ENCODE measurements around the gene DCTN5.

The DCTN5 gene

DNA sequence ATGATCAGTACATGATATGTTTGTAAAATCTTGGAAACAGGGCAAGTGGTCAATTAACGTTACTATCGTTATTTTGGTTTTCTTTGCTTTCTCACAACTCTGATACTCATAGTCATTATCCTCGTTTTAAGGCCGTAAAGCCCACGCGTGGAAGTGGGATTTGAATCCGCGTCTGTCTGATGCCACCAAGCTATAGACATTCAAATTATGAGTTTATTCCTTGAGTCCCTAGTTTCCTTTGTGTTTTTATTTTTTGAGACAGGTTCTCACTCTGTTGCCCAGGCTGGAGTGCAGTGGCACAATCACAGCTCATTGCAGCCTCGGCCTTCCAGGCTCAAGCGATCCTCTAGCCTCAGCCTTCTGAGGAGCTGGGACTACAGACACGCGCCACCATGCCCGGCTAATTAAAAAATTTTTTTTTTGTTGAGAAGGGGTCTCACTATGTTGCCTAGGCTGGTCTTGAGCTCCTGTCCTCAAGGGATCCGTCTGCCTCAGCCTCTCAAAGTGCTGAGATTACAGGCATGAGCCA, 1.0 kb downstream of the DCTN5 start:
- Histone ChIP-seq H3K27ac (ENCODE audit: low read length) (peak overlapping the region; percentile 90), H3K79me2 (ENCODE audit: insufficient read depth, low read length) (peaks cover 88% of the 10 kb centered on the region), H3K9ac (ENCODE audit: low read depth, low read length) (peak overlapping the region; percentile 79), H3K9me3 (ENCODE audit: insufficient read depth, low read length, severe bottlenecking) (no peaks in the 10 kb centered on the region), H4K20me1 (ENCODE audit: insufficient read depth, low read length) (peaks cover 9% of the 10 kb centered on the region), H3K36me3 (ENCODE audit: insufficient read depth, low read length) (peaks cover 59% of the 10 kb centered on the region), H3K4me3 (ENCODE audit: low read depth in 1 of 2, low read length in 2 of 2) (peak overlapping the region; percentile 79 to 91; a peak in 3 of 4 replicates), H3K4me2 (ENCODE audit: insufficient read depth, low read length) (peak overlapping the region; percentile 98), H2AFZ (ENCODE audit: low read depth, low read length) (no peak overlapping the region), H3K4me1 (ENCODE audit: insufficient read depth, low read length) (peaks cover 42% of the 10 kb centered on the region), H3K27me3 (ENCODE audit: insufficient read depth, low read length, poor library complexity) (no peaks in the 10 kb centered on the region)
- ATAC-seq (ENCODE audit: insufficient read depth, low read depth) (no peak), DNase-seq (no peak)
- TF ChIP-seq CTCF (IDR thresholded peaks at IDR 0.05; ENCODE audit: borderline replicate concordance, extremely low read depth, low read length, poor library complexity, severe bottlenecking) (no peak), EZH2 (IDR thresholded peaks at IDR 0.05; ENCODE audit: borderline replicate concordance, low read depth, low read length, severe bottlenecking) (no peak)

- H2AFZ ChIP-seq (ENCODE audit: low read depth, low read length) = no peak overlapping the region
- no peaks in the 10 kb centered on the region for H3K9me3 ChIP-seq (ENCODE audit: insufficient read depth, low read length, severe bottlenecking)
- H3K9ac ChIP-seq (ENCODE audit: low read depth, low read length) = no peak overlapping the region
- H3K27ac ChIP-seq (ENCODE audit: low read length) = no peak overlapping the region
- DNase-seq = no peak
- H3K79me2 ChIP-seq (ENCODE audit: insufficient read depth, low read length) = peaks cover 98% of the 10 kb centered on the region
- no peak for TF ChIP-seq CTCF (IDR thresholded peaks at IDR 0.05; ENCODE audit: borderline replicate concordance, extremely low read depth, low read length, poor library complexity, severe bottlenecking)
- no peak for TF ChIP-seq EZH2 (IDR thresholded peaks at IDR 0.05; ENCODE audit: borderline replicate concordance, low read depth, low read length, severe bottlenecking)
- ATAC-seq (ENCODE audit: insufficient read depth, low read depth) = no peak
- H4K20me1 ChIP-seq (ENCODE audit: insufficient read depth, low read length) = peaks cover 27% of the 10 kb centered on the region; the same call in 1 of the 2 replicates
- H3K4me1 ChIP-seq (ENCODE audit: insufficient read depth, low read length) = 0 out of 2 replicates have a peak, but pooled peaks cover 2% of the 10 kb centered on the region
- H3K4me3 ChIP-seq (ENCODE audit: low read depth in 1 of 2, low read length in 2 of 2) = no peak overlapping the region
- H3K4me2 ChIP-seq (ENCODE audit: insufficient read depth, low read length) = no peak overlapping the region
- no peaks in the 10 kb centered on the region for H3K27me3 ChIP-seq (ENCODE audit: insufficient read depth, low read length, poor library complexity)
- peaks cover 72% of the 10 kb centered on the region for H3K36me3 ChIP-seq (ENCODE audit: insufficient read depth, low read length)
Observed at GRCh38 chr16:23650674-23651416, 9.6 kb downstream of the DCTN5 start.

- Histone ChIP-seq H3K4me2 (ENCODE audit: insufficient read depth, low read length) (no peak overlapping the region), H2AFZ (ENCODE audit: low read depth, low read length) (no peak overlapping the region), H3K27me3 (ENCODE audit: insufficient read depth, low read length, poor library complexity) (no peaks in the 10 kb centered on the region), H3K4me1 (ENCODE audit: insufficient read depth, low read length) (no peaks in the 10 kb centered on the region), H4K20me1 (ENCODE audit: insufficient read depth, low read length) (peaks cover 28% of the 10 kb centered on the region; the same call in 1 of the 2 replicates), H3K4me3 (ENCODE audit: low read depth in 1 of 2, low read length in 2 of 2) (no peak overlapping the region), H3K79me2 (ENCODE audit: insufficient read depth, low read length) (peaks cover 92% of the 10 kb centered on the region), H3K9ac (ENCODE audit: low read depth, low read length) (no peak overlapping the region), H3K36me3 (ENCODE audit: insufficient read depth, low read length) (peaks cover 64% of the 10 kb centered on the region), H3K27ac (ENCODE audit: low read length) (no peak overlapping the region), H3K9me3 (ENCODE audit: insufficient read depth, low read length, severe bottlenecking) (no peaks in the 10 kb centered on the region)
- ATAC-seq (ENCODE audit: insufficient read depth, low read depth) (no peak), DNase-seq (no peak)
- TF ChIP-seq EZH2 (IDR thresholded peaks at IDR 0.05; ENCODE audit: borderline replicate concordance, low read depth, low read length, severe bottlenecking) = no peak
- TF ChIP-seq CTCF (IDR thresholded peaks at IDR 0.05; ENCODE audit: borderline replicate concordance, extremely low read depth, low read length, poor library complexity, severe bottlenecking) = no peak
Observed at GRCh38 chr16:23651943-23652468, 10.7 kb downstream of the DCTN5 start.

Data from DND-41 (cell line).